HEK293 (cell line): ENCODE measurements around the gene ZIC4.

Experiments used
- CTCF ChIA-PET: fragments of 350-600 bp; formaldehyde crosslinking; extraction: SDS; loops from one replicate; lab custom pipeline; 2021; ENCODE audit warnings: antibody characterized with exemption; lab: Yijun Ruan, JAX
- POLR2A ChIA-PET: fragments of 300-600 bp; formaldehyde crosslinking; extraction: SDS; loops from one replicate; lab custom pipeline; 2020; ENCODE audit warnings: antibody characterized with exemption, inconsistent platforms; lab: Yijun Ruan, JAX
- H3K27ac ChIP-seq: fragments of 200-500 bp; sonication (Bioruptor generic); 2 replicates; pipeline ENCODE4 v1.5.1; 2014; ENCODE audit warnings: low read depth, low read length, control low read depth, inconsistent platforms; ENCODE audit errors: extremely low read depth
- H3K36me3 ChIP-seq, 2 experiments: fragments of 200-500 bp in 1 of 2; sonication (Bioruptor generic) in 1 of 2; 1 replicate in 1 of 2; 2 replicates in 1 of 2; pipeline ENCODE4 v1.5.1; 2014 to 2017; ENCODE audit warnings: inconsistent platforms in 2 of 2, low read length in 2 of 2; ENCODE audit not compliant: control insufficient read depth in 2 of 2, insufficient read depth in 1 of 2
- H3K4me1 ChIP-seq: fragments of 200-500 bp; sonication (Bioruptor generic); 2 replicates; pipeline ENCODE4 v1.5.1; 2014; ENCODE audit warnings: mild to moderate bottlenecking, low read length, inconsistent platforms; ENCODE audit not compliant: control insufficient read depth, insufficient read depth
- H3K4me3 ChIP-seq: 2 replicates; pipeline ENCODE4 v1.5.1; 2011; ENCODE audit warnings: low read depth, mild to moderate bottlenecking, control low read depth, low read length, moderate library complexity
- H3K9me3 ChIP-seq: fragments of 200-500 bp; sonication (Bioruptor generic); 2 replicates; pipeline ENCODE4 v1.5.1; 2014; ENCODE audit warnings: low read depth, low read length, inconsistent platforms; ENCODE audit not compliant: control insufficient read depth, insufficient read depth
- HOXA7 ChIP-seq: sonication (generic); formaldehyde crosslinking; IDR thresholded peaks from 2 replicates; pipeline ENCODE4 v1.8.1; 2022; ENCODE audit warnings: missing genetic modification reagents, borderline replicate concordance
- HOXC10 ChIP-seq: sonication (generic); formaldehyde crosslinking; IDR thresholded peaks from 2 replicates; pipeline ENCODE4 v1.8.1; 2023; ENCODE audit warnings: mild to moderate bottlenecking, missing genetic modification reagents
- WT1 ChIP-seq: fragments of 450-650 bp; formaldehyde crosslinking; IDR thresholded peaks from 2 replicates; pipeline ENCODE4 v1.5.1; 2016; ENCODE audit warnings: missing biosample characterization, missing genetic modification characterization
- ZBTB26 ChIP-seq: fragments of 450-650 bp; formaldehyde crosslinking; optimal IDR thresholded peaks from 2 replicates; pipeline ENCODE3; 2016; ENCODE audit warnings: missing biosample characterization, mild to moderate bottlenecking, missing genetic modification characterization
- ZBTB49 ChIP-seq: fragments of 450-650 bp; formaldehyde crosslinking; IDR thresholded peaks from 2 replicates; pipeline ENCODE4 v1.5.1; 2016; ENCODE audit warnings: missing biosample characterization, missing genetic modification characterization, low read depth
- ZNF132 ChIP-seq: fragments of 450-650 bp; formaldehyde crosslinking; IDR thresholded peaks from 2 replicates; pipeline ENCODE4 v1.5.1; 2017; ENCODE audit warnings: missing biosample characterization, missing genetic modification characterization, borderline replicate concordance
- ZNF324 ChIP-seq: fragments of 450-650 bp; formaldehyde crosslinking; IDR thresholded peaks from 2 replicates; pipeline ENCODE4 v1.5.1; 2016; ENCODE audit warnings: missing biosample characterization, missing genetic modification characterization
- ZNF362 ChIP-seq: fragments of 450-650 bp; formaldehyde crosslinking; IDR thresholded peaks from 2 replicates; pipeline ENCODE4 v1.5.1; 2016; ENCODE audit warnings: missing biosample characterization, missing genetic modification characterization
- ZNF398 ChIP-seq: fragments of 450-650 bp; formaldehyde crosslinking; IDR thresholded peaks from 2 replicates; pipeline ENCODE4 v1.5.1; 2017; ENCODE audit warnings: missing biosample characterization, missing genetic modification characterization
- ZNF529 ChIP-seq: fragments of 450-650 bp; formaldehyde crosslinking; IDR thresholded peaks from 2 replicates; pipeline ENCODE4 v1.5.1; 2017; ENCODE audit warnings: missing genetic modification characterization, missing biosample characterization; ENCODE audit not compliant: insufficient replicate concordance
- ZNF785 ChIP-seq: fragments of 450-650 bp; formaldehyde crosslinking; IDR thresholded peaks from 2 replicates; pipeline ENCODE4 v1.5.1; 2016; ENCODE audit warnings: missing biosample characterization, missing genetic modification characterization
- TF ChIP-seq, protein P1 (sequence below): fragments of 450-650 bp; formaldehyde crosslinking; IDR thresholded peaks from 2 replicates; pipeline ENCODE4 v1.5.1; 2016; ENCODE audit warnings: missing biosample characterization, missing genetic modification characterization, borderline replicate concordance
- TF ChIP-seq, protein P2 (sequence below): fragments of 450-650 bp; formaldehyde crosslinking; IDR thresholded peaks from 2 replicates; pipeline ENCODE4 v1.5.1; 2016; ENCODE audit warnings: missing biosample characterization, missing genetic modification characterization

Gene ZIC4

GRCh38 chr3:147360051-147360439, 46.3 kb downstream of the ZIC4 start:
- Histone ChIP-seq H3K9me3 (no peaks in the 10 kb centered on the region), H3K4me3 (no peak overlapping the region), H3K27ac (no peak overlapping the region)
- CTCF ChIA-PET = interaction anchor here (0.5 to 1.2 kb wide), 2 partner anchors 257 to 1080 kb away, joined by 3 to 4 read pairs; no protein-coding TSS in a partner anchor
- TF ChIP-seq ZNF324 = no peak
- TF ChIP-seq, protein P1, sequence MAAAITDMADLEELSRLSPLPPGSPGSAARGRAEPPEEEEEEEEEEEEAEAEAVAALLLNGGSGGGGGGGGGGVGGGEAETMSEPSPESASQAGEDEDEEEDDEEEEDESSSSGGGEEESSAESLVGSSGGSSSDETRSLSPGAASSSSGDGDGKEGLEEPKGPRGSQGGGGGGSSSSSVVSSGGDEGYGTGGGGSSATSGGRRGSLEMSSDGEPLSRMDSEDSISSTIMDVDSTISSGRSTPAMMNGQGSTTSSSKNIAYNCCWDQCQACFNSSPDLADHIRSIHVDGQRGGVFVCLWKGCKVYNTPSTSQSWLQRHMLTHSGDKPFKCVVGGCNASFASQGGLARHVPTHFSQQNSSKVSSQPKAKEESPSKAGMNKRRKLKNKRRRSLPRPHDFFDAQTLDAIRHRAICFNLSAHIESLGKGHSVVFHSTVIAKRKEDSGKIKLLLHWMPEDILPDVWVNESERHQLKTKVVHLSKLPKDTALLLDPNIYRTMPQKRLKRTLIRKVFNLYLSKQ (tag by site-specific recombination) = no peak
- TF ChIP-seq, all 188 proteins: peak for 0
- H3K36me3 ChIP-seq = no peaks in the 10 kb centered on the region
- POLR2A ChIA-PET = no interaction called here
- H3K4me1 ChIP-seq = no peaks in the 10 kb centered on the region

DNA sequence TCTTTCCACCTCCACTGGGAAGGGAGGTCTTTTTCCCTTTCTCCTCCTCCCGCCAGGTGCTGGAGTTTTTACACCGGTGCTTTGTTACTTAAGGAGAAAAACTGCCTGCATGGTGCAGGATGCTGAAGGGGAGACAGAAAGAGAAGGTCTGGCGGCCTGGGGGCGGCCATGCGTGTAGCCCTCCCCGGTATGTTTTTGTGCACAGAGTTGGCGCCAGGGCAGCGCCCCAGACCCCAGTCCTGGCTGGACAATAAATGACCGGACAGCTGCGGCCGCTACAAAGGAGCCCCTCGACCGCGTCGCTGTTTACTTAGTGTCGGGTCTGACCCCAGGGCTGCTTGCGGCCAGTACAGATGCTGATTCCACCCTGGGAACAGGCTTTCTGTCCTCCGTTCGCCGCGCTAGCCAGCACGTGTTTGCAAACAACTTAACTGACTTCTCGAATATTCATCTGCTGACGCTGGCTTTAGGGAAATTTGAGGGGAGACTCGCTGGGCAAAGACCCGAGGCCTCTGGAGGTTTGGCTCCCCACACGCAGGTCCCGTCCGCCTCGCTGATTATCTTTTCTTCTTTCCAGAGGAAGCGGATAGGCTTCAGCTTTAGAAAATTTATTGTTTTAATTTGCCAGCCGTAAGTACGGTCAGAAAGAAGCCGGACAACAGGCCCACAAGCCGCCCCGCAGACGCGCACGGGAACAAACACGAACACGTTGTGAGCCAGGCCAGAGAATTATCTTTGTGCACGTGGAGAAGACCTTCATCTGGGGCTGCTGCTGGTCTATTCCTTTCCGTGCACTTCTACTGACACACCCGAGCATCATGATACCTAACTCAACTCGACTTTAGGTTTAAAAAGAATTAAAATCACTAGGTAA, 46.9 kb downstream of the ZIC4 start:
- Histone ChIP-seq H3K27ac (no peak overlapping the region), H3K4me3 (no peak overlapping the region), H3K4me1 (no peaks in the 10 kb centered on the region), H3K36me3 (no peaks in the 10 kb centered on the region), H3K9me3 (no peaks in the 10 kb centered on the region)
- CTCF ChIA-PET = no interaction called here
- no peak for TF ChIP-seq ZNF785
- TF ChIP-seq ZNF132 (tag by site-specific recombination) = no peak
- TF ChIP-seq ZBTB26 (tag by site-specific recombination) = no peak
- TF ChIP-seq, protein P2, sequence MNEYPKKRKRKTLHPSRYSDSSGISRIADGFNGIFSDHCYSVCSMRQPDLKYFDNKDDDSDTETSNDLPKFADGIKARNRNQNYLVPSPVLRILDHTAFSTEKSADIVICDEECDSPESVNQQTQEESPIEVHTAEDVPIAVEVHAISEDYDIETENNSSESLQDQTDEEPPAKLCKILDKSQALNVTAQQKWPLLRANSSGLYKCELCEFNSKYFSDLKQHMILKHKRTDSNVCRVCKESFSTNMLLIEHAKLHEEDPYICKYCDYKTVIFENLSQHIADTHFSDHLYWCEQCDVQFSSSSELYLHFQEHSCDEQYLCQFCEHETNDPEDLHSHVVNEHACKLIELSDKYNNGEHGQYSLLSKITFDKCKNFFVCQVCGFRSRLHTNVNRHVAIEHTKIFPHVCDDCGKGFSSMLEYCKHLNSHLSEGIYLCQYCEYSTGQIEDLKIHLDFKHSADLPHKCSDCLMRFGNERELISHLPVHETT = no peak
- TF ChIP-seq HOXC10 = no peak
- TF ChIP-seq WT1 = no peak
- POLR2A ChIA-PET = no interaction called here

DNA sequence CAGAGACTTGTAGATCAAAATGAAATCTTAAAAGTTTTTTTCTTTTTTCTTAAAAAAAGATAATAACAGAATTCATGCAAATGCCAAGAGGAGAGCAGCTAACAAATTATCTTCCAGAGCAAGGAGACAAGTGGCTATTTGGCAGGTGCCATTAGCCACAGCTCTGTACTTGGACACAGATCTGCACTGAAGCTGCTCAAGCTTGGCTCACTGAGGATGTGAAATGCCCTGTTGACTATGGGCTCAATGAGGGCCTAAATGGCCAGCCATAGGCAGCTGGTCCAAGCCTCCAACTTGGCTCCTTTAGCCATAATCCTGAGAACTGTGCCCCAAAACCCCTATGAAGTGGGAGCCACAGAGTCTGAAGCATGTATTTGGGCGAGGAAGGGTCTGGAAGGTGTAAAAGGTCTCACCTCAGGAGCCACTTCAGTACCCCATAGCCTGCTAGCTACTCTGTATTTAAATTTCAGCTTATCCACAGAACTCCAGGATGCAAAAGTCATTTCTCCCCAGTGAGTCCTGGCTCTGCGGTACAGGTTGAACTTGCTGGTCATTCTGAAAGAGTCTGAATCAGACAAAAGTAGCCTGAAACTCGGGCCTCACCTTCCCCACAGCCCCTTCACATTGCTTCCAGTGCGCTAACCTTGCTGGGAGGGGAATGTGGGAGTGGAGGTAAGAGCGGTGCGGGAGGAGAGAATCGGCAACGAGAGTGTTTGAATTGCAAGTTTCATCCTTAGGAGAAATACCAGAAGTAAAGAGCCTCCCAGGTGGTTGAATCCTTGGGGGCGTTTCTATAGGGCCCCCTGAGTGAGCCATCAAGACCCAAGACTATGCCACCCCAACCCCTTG, 48.0 kb downstream of the ZIC4 start:
- no peak overlapping the region for H3K4me3 ChIP-seq
- CTCF ChIA-PET = no interaction called here
- H3K9me3 ChIP-seq = no peaks in the 10 kb centered on the region
- POLR2A ChIA-PET = no interaction called here
- H3K36me3 ChIP-seq = no peaks in the 10 kb centered on the region
- H3K27ac ChIP-seq = no peak overlapping the region
- H3K4me1 ChIP-seq = no peaks in the 10 kb centered on the region
- no peak for TF ChIP-seq ZNF529 (tag by site-specific recombination)
- no peak for TF ChIP-seq ZBTB49
- no peak for TF ChIP-seq HOXA7 (CRISPR knock-in tag)
- TF ChIP-seq ZNF362 (tag by site-specific recombination) = no peak
- no peak for TF ChIP-seq ZNF398 (tag by site-specific recombination)
